ENCODE results near the gene THSD4. TPM values are rescaled to one million over a fixed set of nuclear protein-coding genes. Genes with fewer than 3 reads are reported as not detected.

The THSD4 gene
- total RNA-seq, 1 donor = 15.6 TPM

DNA sequence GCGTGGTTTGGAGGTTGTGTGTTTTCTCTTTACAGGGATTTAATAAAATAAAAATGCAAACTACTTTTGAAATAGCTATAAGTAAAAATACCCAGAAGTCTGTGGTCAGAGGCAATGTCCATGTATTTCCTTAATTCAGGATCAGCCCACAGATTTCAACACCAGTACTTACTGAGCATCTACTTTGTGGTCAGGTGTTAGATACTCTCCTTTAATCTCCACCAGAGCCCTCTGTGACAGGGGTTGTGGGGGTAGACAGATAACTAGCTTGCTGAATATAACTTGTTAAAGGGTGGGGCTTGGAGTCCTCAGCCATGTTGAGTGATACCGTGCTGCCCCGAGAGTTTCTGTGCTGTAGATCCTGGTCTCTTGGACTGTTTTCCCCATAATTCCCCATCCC is 451.0 kb downstream of the THSD4 start:
- DNase-seq (ENCODE audit: insufficient read length, low spot score, missing footprints) = no peak
- Histone ChIP-seq H3K27ac (ENCODE audit: low read depth, low read length) (no peak overlapping the region), H3K4me3 (ENCODE audit: insufficient read depth, low read length) (no peak overlapping the region), H3K9me3 (ENCODE audit: low read depth, low read length) (no peaks in the 10 kb centered on the region), H3K27me3 (ENCODE audit: insufficient read depth, low read length) (peaks cover 8% of the 10 kb centered on the region), H2AFZ (ENCODE audit: low read length) (no peak overlapping the region), H3K79me2 (ENCODE audit: insufficient read depth, low read length) (no peaks in the 10 kb centered on the region), H4K20me1 (ENCODE audit: insufficient read depth, low read length) (peaks cover 3% of the 10 kb centered on the region), H3K4me1 (ENCODE audit: insufficient read depth, low read length) (peaks cover 12% of the 10 kb centered on the region), H3K4me2 (ENCODE audit: insufficient read depth, low read length) (no peak overlapping the region), H3K36me3 (ENCODE audit: insufficient read depth, low read length) (no peaks in the 10 kb centered on the region)
- TF ChIP-seq, protein P1, sequence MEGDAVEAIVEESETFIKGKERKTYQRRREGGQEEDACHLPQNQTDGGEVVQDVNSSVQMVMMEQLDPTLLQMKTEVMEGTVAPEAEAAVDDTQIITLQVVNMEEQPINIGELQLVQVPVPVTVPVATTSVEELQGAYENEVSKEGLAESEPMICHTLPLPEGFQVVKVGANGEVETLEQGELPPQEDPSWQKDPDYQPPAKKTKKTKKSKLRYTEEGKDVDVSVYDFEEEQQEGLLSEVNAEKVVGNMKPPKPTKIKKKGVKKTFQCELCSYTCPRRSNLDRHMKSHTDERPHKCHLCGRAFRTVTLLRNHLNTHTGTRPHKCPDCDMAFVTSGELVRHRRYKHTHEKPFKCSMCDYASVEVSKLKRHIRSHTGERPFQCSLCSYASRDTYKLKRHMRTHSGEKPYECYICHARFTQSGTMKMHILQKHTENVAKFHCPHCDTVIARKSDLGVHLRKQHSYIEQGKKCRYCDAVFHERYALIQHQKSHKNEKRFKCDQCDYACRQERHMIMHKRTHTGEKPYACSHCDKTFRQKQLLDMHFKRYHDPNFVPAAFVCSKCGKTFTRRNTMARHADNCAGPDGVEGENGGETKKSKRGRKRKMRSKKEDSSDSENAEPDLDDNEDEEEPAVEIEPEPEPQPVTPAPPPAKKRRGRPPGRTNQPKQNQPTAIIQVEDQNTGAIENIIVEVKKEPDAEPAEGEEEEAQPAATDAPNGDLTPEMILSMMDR (IDR thresholded peaks at IDR 0.05; ENCODE audit: extremely low read depth, low read depth, low read length) = no peak

DNA sequence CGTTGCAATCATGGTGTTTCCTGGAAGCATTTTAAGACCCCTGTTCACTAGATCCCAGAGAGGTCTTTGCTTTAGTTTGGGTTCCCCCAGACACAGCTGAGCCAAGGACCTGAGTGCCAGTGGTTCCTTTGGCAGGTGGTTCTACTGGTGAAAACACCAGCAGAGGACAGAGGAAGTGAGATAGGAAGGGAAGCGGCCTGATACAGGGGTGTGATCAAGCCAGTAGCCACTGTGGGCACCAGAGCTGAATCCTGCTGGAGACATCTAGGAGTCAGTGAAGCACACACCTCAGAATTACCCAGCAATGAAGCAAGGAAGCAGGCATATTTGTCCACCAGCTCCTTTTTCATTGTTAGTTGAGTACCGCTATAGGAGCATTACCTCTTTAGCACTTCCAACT is 451.9 kb downstream of the THSD4 start:
- Histone ChIP-seq H3K36me3 (ENCODE audit: insufficient read depth, low read length) (no peaks in the 10 kb centered on the region), H3K79me2 (ENCODE audit: insufficient read depth, low read length) (no peaks in the 10 kb centered on the region), H3K9me3 (ENCODE audit: low read depth, low read length) (no peaks in the 10 kb centered on the region), H4K20me1 (ENCODE audit: insufficient read depth, low read length) (peaks cover 1% of the 10 kb centered on the region), H3K27ac (ENCODE audit: low read depth, low read length) (no peak overlapping the region), H3K27me3 (ENCODE audit: insufficient read depth, low read length) (peaks cover 10% of the 10 kb centered on the region), H3K4me3 (ENCODE audit: insufficient read depth, low read length) (no peak overlapping the region), H3K4me2 (ENCODE audit: insufficient read depth, low read length) (no peak overlapping the region), H3K4me1 (ENCODE audit: insufficient read depth, low read length) (peaks cover 3% of the 10 kb centered on the region), H2AFZ (ENCODE audit: low read length) (no peak overlapping the region)
- TF ChIP-seq, protein P1 (IDR thresholded peaks at IDR 0.05; ENCODE audit: extremely low read depth, low read depth, low read length) = no peak
- no peak for DNase-seq (ENCODE audit: insufficient read length, low spot score, missing footprints)

DNA sequence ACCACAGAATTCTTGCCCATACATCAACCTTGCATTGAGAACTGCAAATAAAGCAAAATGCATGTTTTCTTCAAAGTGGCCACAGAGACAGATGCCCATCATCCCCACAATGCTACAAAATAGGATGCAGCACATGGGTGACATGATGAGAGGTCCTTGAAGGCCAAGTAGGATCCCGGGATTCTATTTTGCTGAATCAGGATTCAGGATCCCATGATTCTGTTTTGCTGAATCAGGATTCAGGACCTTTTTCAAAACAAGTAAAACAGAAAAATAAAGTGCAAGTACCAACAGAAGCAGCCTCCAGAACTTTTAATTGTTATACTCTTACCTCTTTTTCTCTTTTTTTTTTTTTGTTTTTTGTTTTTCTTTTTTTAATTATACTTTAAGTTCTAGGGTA is 453.0 kb downstream of the THSD4 start:
- Histone ChIP-seq H3K4me2 (ENCODE audit: insufficient read depth, low read length) (no peak overlapping the region), H3K9me3 (ENCODE audit: low read depth, low read length) (no peaks in the 10 kb centered on the region), H3K27ac (ENCODE audit: low read depth, low read length) (no peak overlapping the region), H3K4me1 (ENCODE audit: insufficient read depth, low read length) (no peaks in the 10 kb centered on the region), H3K27me3 (ENCODE audit: insufficient read depth, low read length) (peaks cover 10% of the 10 kb centered on the region), H3K79me2 (ENCODE audit: insufficient read depth, low read length) (no peaks in the 10 kb centered on the region), H3K4me3 (ENCODE audit: insufficient read depth, low read length) (no peak overlapping the region), H2AFZ (ENCODE audit: low read length) (no peak overlapping the region), H3K36me3 (ENCODE audit: insufficient read depth, low read length) (no peaks in the 10 kb centered on the region), H4K20me1 (ENCODE audit: insufficient read depth, low read length) (peaks cover 3% of the 10 kb centered on the region)
- TF ChIP-seq, protein P1 (IDR thresholded peaks at IDR 0.05; ENCODE audit: extremely low read depth, low read depth, low read length) = no peak
- DNase-seq (ENCODE audit: insufficient read length, low spot score, missing footprints) = no peak

DNA sequence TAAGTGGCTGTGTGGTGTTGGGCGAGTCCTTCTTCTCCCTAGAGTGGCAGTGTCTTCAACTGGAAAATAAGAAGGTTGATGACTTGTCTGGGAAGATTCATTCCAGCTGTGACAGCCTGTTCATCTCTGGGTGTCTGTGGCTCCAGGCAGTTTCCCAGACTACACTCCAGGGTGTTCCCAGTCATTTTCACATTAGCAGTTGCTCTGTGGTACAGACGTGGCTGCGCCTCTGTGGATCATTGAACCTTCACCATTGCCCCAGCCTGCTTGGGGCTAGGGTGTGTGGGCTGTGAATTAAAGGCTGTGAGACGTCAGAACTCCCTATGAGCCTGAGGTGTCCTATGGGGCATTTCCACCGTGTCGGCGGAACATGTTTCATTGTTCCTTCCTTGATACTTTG is 455.5 kb downstream of the THSD4 start:
- H3K79me2 ChIP-seq (ENCODE audit: insufficient read depth, low read length) = no peaks in the 10 kb centered on the region
- peaks cover 3% of the 10 kb centered on the region for H4K20me1 ChIP-seq (ENCODE audit: insufficient read depth, low read length)
- no peaks in the 10 kb centered on the region for H3K4me1 ChIP-seq (ENCODE audit: insufficient read depth, low read length)
- no peak overlapping the region for H3K27ac ChIP-seq (ENCODE audit: low read depth, low read length)
- no peaks in the 10 kb centered on the region for H3K36me3 ChIP-seq (ENCODE audit: insufficient read depth, low read length)
- H2AFZ ChIP-seq (ENCODE audit: low read length) = no peak overlapping the region
- TF ChIP-seq, protein P1 (IDR thresholded peaks at IDR 0.05; ENCODE audit: extremely low read depth, low read depth, low read length) = no peak
- no peak for DNase-seq (ENCODE audit: insufficient read length, low spot score, missing footprints)
- H3K4me3 ChIP-seq (ENCODE audit: insufficient read depth, low read length) = no peak overlapping the region
- no peaks in the 10 kb centered on the region for H3K9me3 ChIP-seq (ENCODE audit: low read depth, low read length)
- H3K27me3 ChIP-seq (ENCODE audit: insufficient read depth, low read length) = peaks cover 10% of the 10 kb centered on the region
- H3K4me2 ChIP-seq (ENCODE audit: insufficient read depth, low read length) = no peak overlapping the region
